Natural killer cell (primary cell): ENCODE results near the gene FBXO38. TPM values are rescaled to one million over a fixed set of nuclear protein-coding genes. Genes with fewer than 3 reads are reported as not detected.

ENCODE experiments used
- ATAC-seq, 3 donors: fragments of 150-1000 bp in 2 of 3; fragments of 200-7000 bp in 1 of 3; cut with Tn5 transposase; 1 replicate in 1 of 3; 2 replicates in 2 of 3; pipeline ENCODE4 v1.10.0; 2021; ENCODE audit warnings: mild to moderate bottlenecking in 2 of 3, moderate library complexity in 2 of 3
- DNase-seq, 2 donors: peaks; one replicate each; pipeline versions ENCODE4 v3.0.0 to v3.0.0-alpha.2; 2013 to 2021; ENCODE audit warnings: mixed read lengths in 1 of 2
- H3K27ac ChIP-seq: one replicate; pipeline ENCODE4 v1.5.1; 2013; ENCODE audit warnings: mild to moderate bottlenecking, low read length
- H3K27me3 ChIP-seq: one replicate; pipeline ENCODE4 v1.6.1; 2013; ENCODE audit warnings: low read length; ENCODE audit not compliant: control insufficient read depth, insufficient read depth
- H3K36me3 ChIP-seq: one replicate; pipeline ENCODE4 v1.6.1; 2013; ENCODE audit warnings: low read length; ENCODE audit not compliant: control insufficient read depth, insufficient read depth
- H3K4me1 ChIP-seq: one replicate; pipeline ENCODE4 v1.6.1; 2013; ENCODE audit warnings: low read length; ENCODE audit not compliant: control insufficient read depth, insufficient read depth
- H3K4me3 ChIP-seq: one replicate; pipeline ENCODE4 v1.5.1; 2013; ENCODE audit warnings: low read length
- H3K9me3 ChIP-seq: one replicate; pipeline ENCODE4 v1.6.1; 2013; ENCODE audit warnings: low read length; ENCODE audit not compliant: control insufficient read depth, insufficient read depth
- H3K27ac Mint-ChIP-seq, 2 donors: one replicate each; pipeline ENCODE4 v1.8.0; 2022; ENCODE audit warnings: mild to moderate bottlenecking in 2 of 2, mixed read lengths in 2 of 2, moderate library complexity in 1 of 2
- H3K27me3 Mint-ChIP-seq, 2 donors: one replicate each; pipeline ENCODE4 v1.8.0; 2022; ENCODE audit warnings: low read depth in 2 of 2, mixed read lengths in 2 of 2
- H3K36me3 Mint-ChIP-seq: one replicate; pipeline ENCODE4 v1.8.0; 2022; ENCODE audit warnings: mixed read lengths
- H3K4me1 Mint-ChIP-seq, 2 donors: one replicate each; pipeline ENCODE4 v1.8.0; 2022; ENCODE audit warnings: mixed read lengths in 2 of 2
- H3K4me3 Mint-ChIP-seq: one replicate; pipeline ENCODE4 v1.8.0; 2022; ENCODE audit warnings: mild to moderate bottlenecking, moderate library complexity, mixed read lengths
- H3K9me3 Mint-ChIP-seq, 2 donors: one replicate each; pipeline ENCODE4 v1.8.0; 2022; ENCODE audit warnings: mixed read lengths in 2 of 2
- WGBS: methylation state at CpG from one replicate; pipeline ENCODE4 v1.1.7; 2013; ENCODE audit warnings: missing lambda C conversion rate; ENCODE audit not compliant: insufficient coverage; 5-methylcytosine and 5-hydroxymethylcytosine counted together
- intact Hi-C: fragments of 100-400 bp; cut with micrococcal nuclease; formaldehyde crosslinking; loops from one replicate; pipeline ENCODE4 v1.14.2; 2022
- total RNA-seq, 4 donors: library from RNA; stranded (reverse); fragments of 120-200 nt in 1 of 4; gene quantifications; one replicate each; pipeline versions ENCODE4 v1.2.3 to v1.2.4, GENCODE V29; 2013 to 2022
- TF ChIP-seq, protein P1 (sequence below): fragments of 200-600 bp; IDR thresholded peaks from one replicate; pipeline ENCODE4 v1.8.0; 2022; ENCODE audit warnings: antibody characterized with exemption

Gene FBXO38
- 10 to 100 TPM; 55.2 to 76.6 (median 65.1) TPM for total RNA-seq
- 118 TPM for total RNA-seq (2013)

DNA sequence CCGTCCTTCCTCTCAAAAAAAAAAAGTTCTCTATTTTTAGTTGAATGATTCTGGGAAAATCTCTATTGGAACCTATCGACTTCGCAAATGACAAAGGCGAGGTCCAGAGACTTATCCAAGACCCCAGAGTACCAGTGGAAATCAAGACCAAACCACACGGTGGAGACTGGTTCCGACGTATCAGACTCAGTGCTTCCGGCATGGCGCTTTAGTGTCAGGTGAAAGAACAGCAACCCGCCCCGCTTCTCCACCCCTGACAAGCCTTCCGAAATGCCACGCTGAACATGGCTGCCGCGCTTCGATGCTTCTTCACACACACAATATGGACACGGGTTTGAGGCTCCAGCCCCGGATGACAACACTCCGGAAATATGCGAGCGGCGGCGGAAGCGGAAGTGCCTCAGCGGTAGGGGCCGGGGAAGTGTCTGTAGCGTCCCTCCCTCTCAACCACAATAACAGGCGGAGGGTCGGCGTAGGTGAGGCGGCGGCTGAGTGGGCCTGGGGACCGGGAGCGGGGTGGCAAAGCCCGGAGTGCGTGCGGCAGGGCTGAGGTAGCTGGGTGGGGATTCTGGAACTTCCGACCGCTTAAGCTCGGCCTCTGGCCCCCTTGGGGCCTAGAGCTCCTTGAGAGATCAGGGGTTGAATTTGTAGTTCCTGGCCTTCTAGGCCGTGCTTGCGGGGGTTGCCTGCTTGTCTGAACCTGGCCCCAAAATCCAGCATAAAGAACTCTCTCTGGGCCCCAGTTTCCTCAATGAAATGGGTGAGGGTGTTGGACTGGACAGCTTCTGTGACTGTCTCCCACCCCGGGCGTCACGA, at the start of gene FBXO38:
Gene FBXO38 (plus strand): TSS at position 395 of the 816 bp plus-strand sequence. CDS start 10,819 bp downstream, outside the sequence.
- WGBS: under 1% methylated on average over 44 of the region's 45 CpGs
- ATAC-seq (peak; percentile 91 to 97 (median 92)), DNase-seq (peak; percentile 95 to 99)
- Histone ChIP-seq H3K9me3 (no peaks in the 10 kb centered on the region), H3K27me3 (no peaks in the 10 kb centered on the region), H3K4me1 (peaks cover 8% of the 10 kb centered on the region), H3K27ac (peak within 1 kb of the TSS; percentile 97), H3K4me3 (peak within 1 kb of the TSS; percentile 93), H3K36me3 (peaks cover 2% of the 10 kb centered on the region)
- Mint-ChIP-seq H3K27me3 (peaks cover 0 to 3% of the 10 kb centered on the region in 2 donors), H3K4me1 (peaks cover 42 to 52% of the 10 kb centered on the region in 2 donors), H3K4me3 (peak within 1 kb of the TSS; percentile 90), H3K9me3 (no peaks in the 10 kb centered on the region), H3K27ac (peak within 1 kb of the TSS; percentile 95 to 96), H3K36me3 (no peaks in the 10 kb centered on the region)
- TF ChIP-seq, protein P1, sequence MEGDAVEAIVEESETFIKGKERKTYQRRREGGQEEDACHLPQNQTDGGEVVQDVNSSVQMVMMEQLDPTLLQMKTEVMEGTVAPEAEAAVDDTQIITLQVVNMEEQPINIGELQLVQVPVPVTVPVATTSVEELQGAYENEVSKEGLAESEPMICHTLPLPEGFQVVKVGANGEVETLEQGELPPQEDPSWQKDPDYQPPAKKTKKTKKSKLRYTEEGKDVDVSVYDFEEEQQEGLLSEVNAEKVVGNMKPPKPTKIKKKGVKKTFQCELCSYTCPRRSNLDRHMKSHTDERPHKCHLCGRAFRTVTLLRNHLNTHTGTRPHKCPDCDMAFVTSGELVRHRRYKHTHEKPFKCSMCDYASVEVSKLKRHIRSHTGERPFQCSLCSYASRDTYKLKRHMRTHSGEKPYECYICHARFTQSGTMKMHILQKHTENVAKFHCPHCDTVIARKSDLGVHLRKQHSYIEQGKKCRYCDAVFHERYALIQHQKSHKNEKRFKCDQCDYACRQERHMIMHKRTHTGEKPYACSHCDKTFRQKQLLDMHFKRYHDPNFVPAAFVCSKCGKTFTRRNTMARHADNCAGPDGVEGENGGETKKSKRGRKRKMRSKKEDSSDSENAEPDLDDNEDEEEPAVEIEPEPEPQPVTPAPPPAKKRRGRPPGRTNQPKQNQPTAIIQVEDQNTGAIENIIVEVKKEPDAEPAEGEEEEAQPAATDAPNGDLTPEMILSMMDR: no peak
- intact Hi-C loops: loop anchor here (5.0 kb wide), 1 partner anchor 964 kb away; the partner anchor contains the start of gene GRPEL2

DNA sequence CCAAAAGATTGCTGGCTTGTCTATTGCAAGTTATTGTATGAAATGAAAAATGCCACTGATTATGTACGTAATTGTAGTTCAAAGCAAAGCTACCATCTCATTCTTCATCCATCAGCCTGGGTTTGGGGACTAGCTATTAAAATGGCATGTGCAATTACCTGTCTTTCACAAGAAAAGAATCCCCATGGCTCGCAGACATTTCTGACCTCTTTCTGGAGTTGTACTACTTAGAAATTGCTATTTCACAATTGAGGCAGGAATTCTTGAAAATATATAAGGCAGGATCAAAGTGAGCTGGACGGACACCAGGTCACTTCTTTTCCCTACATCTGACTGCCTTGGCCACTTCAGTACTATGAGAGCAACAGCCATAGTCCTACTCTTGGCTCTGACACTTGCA, 48.5 kb upstream of the FBXO38 start, which contains the start of gene SPINK9:
Gene SPINK9 (plus strand): TSS at position 301 of the 400 bp plus-strand sequence. CDS start 55 bp downstream, at position 356.
- Mint-ChIP-seq H3K9me3 (peaks cover 0 to 6% of the 10 kb centered on the region in 2 donors), H3K27ac (no peak within 1 kb of the TSS), H3K36me3 (no peaks in the 10 kb centered on the region), H3K27me3 (no peaks in the 10 kb centered on the region), H3K4me1 (no peaks in the 10 kb centered on the region), H3K4me3 (no peak within 1 kb of the TSS)
- Histone ChIP-seq H3K27ac (no peak within 1 kb of the TSS), H3K9me3 (no peaks in the 10 kb centered on the region), H3K27me3 (no peaks in the 10 kb centered on the region), H3K4me1 (no peaks in the 10 kb centered on the region), H3K4me3 (no peak within 1 kb of the TSS), H3K36me3 (no peaks in the 10 kb centered on the region)
- no peak for DNase-seq
- TF ChIP-seq, protein P1: no peak
- intact Hi-C loops: no loop called here
- WGBS: 88% methylated on average over 3 of the region's 3 CpGs
- no peak for ATAC-seq

GRCh38 chr5:148336704-148337435, 46.9 kb upstream of the FBXO38 start:
- peaks cover 0 to 3% of the 10 kb centered on the region in 2 donors for H3K27me3 Mint-ChIP-seq
- H3K9me3 ChIP-seq: no peaks in the 10 kb centered on the region
- H3K36me3 ChIP-seq: no peaks in the 10 kb centered on the region
- H3K4me1 ChIP-seq: no peaks in the 10 kb centered on the region
- H3K27me3 ChIP-seq: no peaks in the 10 kb centered on the region
- no peak overlapping the region for H3K27ac Mint-ChIP-seq
- no peaks in the 10 kb centered on the region for H3K4me1 Mint-ChIP-seq
- DNase-seq (no peak), ATAC-seq (no peak)
- H3K36me3 Mint-ChIP-seq: no peaks in the 10 kb centered on the region
- WGBS: 67% methylated on average over 2 of the region's 3 CpGs
- TF ChIP-seq, protein P1: no peak
- peaks cover 0 to 4% of the 10 kb centered on the region in 2 donors for H3K9me3 Mint-ChIP-seq
- intact Hi-C loops: no loop called here
- no peak overlapping the region for H3K27ac ChIP-seq
- H3K4me3 Mint-ChIP-seq: no peak overlapping the region
- no peak overlapping the region for H3K4me3 ChIP-seq
